GM19025 (cell line): Measurements from ENCODE around the gene TAF7.
"Not testable (repeated sequence)": the region's sequence is repeated elsewhere in the genome, so short reads cannot be mapped to it uniquely, and the experiment has no call there.

Source experiments
- ATAC-seq: cut with Tn5 transposase; IDR thresholded peaks from one replicate; pipeline ENCODE4 v1.9.1; 2021; ENCODE audit warnings: mild to moderate bottlenecking, low read depth, moderate library complexity; ENCODE audit not compliant: unreplicated experiment

TAF7 gene

GRCh38 chr5:141320225-141321169 lies at the start of gene TAF7:
Gene TAF7, minus strand, starts transcription at chr5:141320784. Its CDS starts 740 bp downstream, at chr5:141320044.
- peak; percentile 90 for ATAC-seq

GRCh38 chr5:141366016-141366896 lies 45.7 kb upstream of the TAF7 start:
- ATAC-seq: no peak

- ATAC-seq: no peak
Observed at GRCh38 chr5:141363952-141364660, 43.5 kb upstream of the TAF7 start, which contains the start of gene PCDHGA5. Gene PCDHGA5, plus strand, starts transcription at chr5:141364162. Its CDS starts 169 bp downstream, at chr5:141364331.

GRCh38 chr5:141362719-141363118 lies 42.1 kb upstream of the TAF7 start:
- no peak for ATAC-seq

GRCh38 chr5:141360685-141361084 lies 40.1 kb upstream of the TAF7 start:
- ATAC-seq: no peak

GRCh38 chr5:141359790-141360426 lies 39.3 kb upstream of the TAF7 start, which contains the start of gene PCDHGB2:
Gene PCDHGB2, plus strand, starts transcription at chr5:141359994. Its CDS starts 142 bp downstream, at chr5:141360136.
- no peak for ATAC-seq

- no peak for ATAC-seq
Observed at GRCh38 chr5:141356950-141357349, 36.4 kb upstream of the TAF7 start.

GRCh38 chr5:141356133-141356532 lies 35.5 kb upstream of the TAF7 start:
- ATAC-seq: no peak

- ATAC-seq: no peak
Observed at GRCh38 chr5:141355641-141356040, 35.1 kb upstream of the TAF7 start.

GRCh38 chr5:141354900-141355469 lies 34.4 kb upstream of the TAF7 start, which contains the start of gene PCDHGA4:
Gene PCDHGA4, plus strand, starts transcription at chr5:141355021. Its CDS starts 87 bp downstream, at chr5:141355108.
- ATAC-seq: no peak

- no peak for ATAC-seq
Observed at GRCh38 chr5:141351591-141351990, 31.0 kb upstream of the TAF7 start.

GRCh38 chr5:141349917-141350619 lies 29.5 kb upstream of the TAF7 start, which contains the start of gene PCDHGB1:
Gene PCDHGB1, plus strand, starts transcription at chr5:141350099. Its CDS starts 162 bp downstream, at chr5:141350261.
- ATAC-seq: no peak

GRCh38 chr5:141346017-141346416 lies 25.4 kb upstream of the TAF7 start:
- ATAC-seq: not testable (repeated sequence)

- ATAC-seq: no peak
Observed at GRCh38 chr5:141345327-141345726, 24.7 kb upstream of the TAF7 start.

GRCh38 chr5:141343953-141344463 lies 23.4 kb upstream of the TAF7 start:
- no peak for ATAC-seq

- no peak for ATAC-seq
Observed at GRCh38 chr5:141343242-141343952, 22.8 kb upstream of the TAF7 start, which contains the start of gene PCDHGA3. Gene PCDHGA3, plus strand, starts transcription at chr5:141343829. Its CDS starts 205 bp downstream, at chr5:141344034.

- no peak for ATAC-seq
Observed at GRCh38 chr5:141342773-141343172, 22.2 kb upstream of the TAF7 start.
